Mesendoderm (in vitro differentiated cells): ENCODE measurements around the gene AADAT.

Experiments
- DNase-seq: peaks from one replicate; pipeline ENCODE4 v3.0.0; 2013
- H2AK5ac ChIP-seq: 2 replicates; pipeline ENCODE4 v1.6.1; 2013; ENCODE audit warnings: low read length, inconsistent platforms
- H2BK120ac ChIP-seq: 2 replicates; pipeline ENCODE4 v1.6.1; 2013; ENCODE audit warnings: low read depth, mild to moderate bottlenecking, low read length, moderate library complexity, mixed read lengths
- H2BK15ac ChIP-seq: replicated peaks from 2 replicates; pipeline ENCODE4 v1.6.1; 2013; ENCODE audit warnings: low read depth, mild to moderate bottlenecking, moderate library complexity
- H2BK5ac ChIP-seq: 2 replicates; pipeline ENCODE4 v1.6.1; 2013; ENCODE audit warnings: low read length, inconsistent platforms
- H3K18ac ChIP-seq: 2 replicates; pipeline ENCODE4 v1.6.1; 2013; ENCODE audit warnings: mild to moderate bottlenecking, low read length, mixed read lengths
- H3K23ac ChIP-seq: one replicate; pipeline ENCODE4 v1.6.1; 2013; ENCODE audit warnings: low read length
- H3K27ac ChIP-seq: 2 replicates; pipeline ENCODE4 v1.5.1; 2013; ENCODE audit warnings: low read depth, mild to moderate bottlenecking, inconsistent platforms, low read length, moderate library complexity
- H3K27me3 ChIP-seq: 2 replicates; pipeline ENCODE4 v1.6.1; 2013; ENCODE audit warnings: low read length, control low read depth, mild to moderate bottlenecking, inconsistent platforms; ENCODE audit not compliant: insufficient read depth, poor library complexity
- H3K36me3 ChIP-seq: 2 replicates; pipeline ENCODE4 v1.6.1; 2013; ENCODE audit warnings: low read length, inconsistent platforms; ENCODE audit not compliant: control insufficient read depth, insufficient read depth
- H3K4ac ChIP-seq: one replicate; pipeline ENCODE4 v1.6.1; 2013; ENCODE audit warnings: low read depth, mild to moderate bottlenecking, low read length, moderate library complexity
- H3K4me1 ChIP-seq: 2 replicates; pipeline ENCODE4 v1.6.1; 2013; ENCODE audit warnings: low read depth, low read length, inconsistent platforms; ENCODE audit not compliant: control insufficient read depth
- H3K4me2 ChIP-seq: 2 replicates; pipeline ENCODE4 v1.6.1; 2013; ENCODE audit warnings: low read length
- H3K4me3 ChIP-seq: 2 replicates; pipeline ENCODE4 v1.5.1; 2013; ENCODE audit warnings: mild to moderate bottlenecking, low read length
- H3K56ac ChIP-seq: one replicate; pipeline ENCODE4 v1.6.1; 2013; ENCODE audit warnings: low read length
- H3K79me1 ChIP-seq: 2 replicates; pipeline ENCODE4 v1.6.1; 2013; ENCODE audit warnings: low read length, inconsistent platforms
- H3K79me2 ChIP-seq: 2 replicates; pipeline ENCODE4 v1.6.1; 2013; ENCODE audit warnings: mild to moderate bottlenecking, low read length; ENCODE audit not compliant: control insufficient read depth, insufficient read depth
- H3K9ac ChIP-seq: 2 replicates; pipeline ENCODE4 v1.6.1; 2013; ENCODE audit warnings: low read length, inconsistent platforms
- H4K5ac ChIP-seq: one replicate; pipeline ENCODE4 v1.6.1; 2013; ENCODE audit warnings: low read length
- H4K8ac ChIP-seq: one replicate; pipeline ENCODE4 v1.6.1; 2013; ENCODE audit warnings: low read depth, mild to moderate bottlenecking, control low read depth, low read length, moderate library complexity
- WGBS: extraction: QIAGEN DNeasy Blood & Tissue Kit; methylation state at CpG from one replicate; pipeline ENCODE4 v1.1.7; 2013; ENCODE audit warnings: low lambda C conversion rate, missing lambda C conversion rate; ENCODE audit not compliant: insufficient coverage; ENCODE audit errors: extremely low coverage; 5-methylcytosine and 5-hydroxymethylcytosine counted together

Gene AADAT

DNA sequence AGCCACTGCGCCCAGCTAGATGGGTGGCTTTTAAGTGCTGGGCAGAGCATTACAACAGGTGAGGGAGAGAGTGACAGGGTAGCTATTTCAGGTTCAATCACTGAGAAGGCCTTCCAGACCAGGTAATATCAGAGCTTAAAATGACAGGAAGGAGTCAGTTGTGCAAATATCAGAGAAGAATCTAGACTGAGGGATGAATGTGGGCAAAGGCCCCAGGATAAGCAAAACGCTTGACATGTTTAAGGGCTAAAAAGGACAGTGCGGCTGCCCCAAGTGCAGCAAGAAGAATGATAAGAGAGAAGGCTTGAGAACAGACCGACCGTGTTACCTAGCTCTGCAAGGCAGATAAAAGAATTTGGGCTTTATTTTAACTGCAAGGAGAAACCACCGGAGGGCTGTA lies 18.6 kb downstream of the AADAT start:
- Histone ChIP-seq H2AK5ac (no peak overlapping the region), H3K18ac (no peak overlapping the region), H3K56ac (no peak overlapping the region), H3K4me2 (no peak overlapping the region), H2BK5ac (no peak overlapping the region), H3K27me3 (no peaks in the 10 kb centered on the region), H3K4ac (no peak overlapping the region), H3K27ac (no peak overlapping the region), H3K4me3 (no peak overlapping the region), H2BK120ac (no peak overlapping the region), H4K5ac (no peak overlapping the region), H3K79me2 (no peaks in the 10 kb centered on the region), H3K23ac (no peak overlapping the region), H3K9ac (no peak overlapping the region), H4K8ac (no peak overlapping the region), H2BK15ac (no peak overlapping the region), H3K4me1 (no peaks in the 10 kb centered on the region), H3K36me3 (peaks cover 1% of the 10 kb centered on the region), H3K79me1 (no peaks in the 10 kb centered on the region)
- DNase-seq: no peak
- WGBS: no CpG with 5 or more reads among the region's 6 CpGs

DNA sequence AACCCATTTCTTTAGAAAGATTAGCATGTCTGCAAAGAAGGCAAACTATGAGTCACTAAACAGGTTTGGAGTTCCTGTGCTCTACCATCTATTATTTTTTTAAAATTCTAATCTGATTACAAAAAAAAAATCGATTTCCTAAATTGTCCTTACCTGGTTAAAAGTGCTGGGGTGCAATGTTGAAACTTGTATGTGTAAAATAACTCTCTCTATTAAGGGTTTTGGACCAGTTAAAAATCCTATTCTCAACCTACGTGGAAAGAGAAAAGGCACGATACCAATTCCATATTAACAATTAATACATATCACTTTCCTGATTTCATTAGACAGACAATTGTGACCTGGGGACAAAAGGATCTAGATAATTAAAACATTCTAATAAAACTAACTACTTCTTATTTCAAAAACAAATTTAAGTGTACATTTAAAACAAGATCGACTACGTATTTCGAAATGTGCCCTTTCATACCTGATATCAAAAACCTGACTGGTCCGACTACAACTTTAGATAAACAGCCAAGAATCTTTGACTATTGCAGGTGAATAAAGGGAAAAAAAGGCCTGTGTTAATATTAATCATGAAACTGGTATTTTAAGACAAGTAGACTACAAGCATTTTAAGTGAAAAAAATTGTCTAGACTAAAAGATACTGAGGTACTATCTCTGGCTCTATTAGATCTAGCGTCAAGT lies 21.2 kb downstream of the AADAT start:
- Histone ChIP-seq H2AK5ac (no peak overlapping the region), H3K4me2 (no peak overlapping the region), H3K18ac (no peak overlapping the region), H3K27me3 (no peaks in the 10 kb centered on the region), H2BK15ac (no peak overlapping the region), H3K4me3 (no peak overlapping the region), H3K79me1 (no peaks in the 10 kb centered on the region), H3K56ac (no peak overlapping the region), H3K4me1 (no peaks in the 10 kb centered on the region), H3K23ac (no peak overlapping the region), H4K8ac (no peak overlapping the region), H3K4ac (no peak overlapping the region), H2BK5ac (no peak overlapping the region), H2BK120ac (no peak overlapping the region), H3K27ac (no peak overlapping the region), H3K79me2 (no peaks in the 10 kb centered on the region), H4K5ac (no peak overlapping the region), H3K36me3 (peaks cover 1% of the 10 kb centered on the region), H3K9ac (no peak overlapping the region)
- DNase-seq: no peak
- 100% methylated on average over 3 of the region's 8 CpGs for WGBS

DNA sequence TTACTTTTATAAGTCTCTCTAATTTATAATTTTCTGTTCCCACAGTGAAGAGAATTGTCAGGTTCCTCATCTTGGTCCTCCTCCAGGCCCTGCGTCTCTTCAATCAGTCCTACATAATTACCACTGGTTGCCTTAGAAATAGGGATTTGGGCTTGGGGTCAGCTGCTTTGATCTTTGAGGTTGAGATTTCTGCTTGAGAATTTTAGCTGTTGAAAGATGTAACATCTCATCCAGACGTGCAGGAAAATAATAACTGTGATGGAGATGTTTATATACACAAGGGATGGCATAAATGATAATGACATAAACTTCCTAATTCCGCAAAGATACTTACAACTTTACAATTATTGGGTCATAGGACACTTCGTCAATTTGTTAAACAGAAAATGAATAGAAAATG lies 30.3 kb downstream of the AADAT start:
- Histone ChIP-seq H4K5ac (no peak overlapping the region), H3K79me2 (no peaks in the 10 kb centered on the region), H3K4me1 (no peaks in the 10 kb centered on the region), H3K79me1 (no peaks in the 10 kb centered on the region), H3K4me2 (no peak overlapping the region), H3K23ac (no peak overlapping the region), H2BK120ac (no peak overlapping the region), H2BK15ac (no peak overlapping the region), H4K8ac (no peak overlapping the region), H3K18ac (no peak overlapping the region), H3K36me3 (peaks cover 3% of the 10 kb centered on the region), H3K4ac (no peak overlapping the region), H3K27me3 (no peaks in the 10 kb centered on the region), H2BK5ac (no peak overlapping the region), H3K56ac (no peak overlapping the region), H3K4me3 (no peak overlapping the region), H2AK5ac (no peak overlapping the region), H3K27ac (no peak overlapping the region), H3K9ac (no peak overlapping the region)
- DNase-seq: no peak
- WGBS: no CpG with 5 or more reads among the region's 4 CpGs

DNA sequence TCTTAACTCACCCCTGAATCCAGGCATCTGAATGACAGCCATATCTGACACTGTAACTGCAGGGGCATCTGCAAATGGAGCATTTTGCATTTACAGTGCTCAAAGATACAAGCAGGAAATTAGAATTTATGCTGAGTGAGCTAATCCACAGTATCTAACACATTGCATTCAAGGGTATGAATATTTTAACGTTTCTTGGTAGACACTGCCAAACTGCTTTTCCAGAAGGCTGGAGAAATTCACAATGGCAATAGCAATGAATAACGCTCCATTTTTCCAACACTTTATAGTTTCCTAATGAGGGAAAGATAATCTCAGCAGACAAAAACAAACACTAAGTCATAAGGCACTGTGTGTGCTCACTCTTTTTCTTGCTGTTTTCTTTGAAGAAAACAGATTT lies 30.9 kb downstream of the AADAT start:
- no peak overlapping the region for H2AK5ac ChIP-seq
- H3K18ac ChIP-seq: no peak overlapping the region
- H3K27ac ChIP-seq: no peak overlapping the region
- H3K56ac ChIP-seq: no peak overlapping the region
- H3K4me3 ChIP-seq: no peak overlapping the region
- no peak overlapping the region for H3K23ac ChIP-seq
- H2BK120ac ChIP-seq: no peak overlapping the region
- H3K36me3 ChIP-seq: peaks cover 3% of the 10 kb centered on the region
- H3K4me2 ChIP-seq: no peak overlapping the region
- H3K79me1 ChIP-seq: no peaks in the 10 kb centered on the region
- H3K9ac ChIP-seq: no peak overlapping the region
- H2BK5ac ChIP-seq: no peak overlapping the region
- no peak overlapping the region for H4K8ac ChIP-seq
- DNase-seq: no peak
- no peaks in the 10 kb centered on the region for H3K79me2 ChIP-seq
- H3K27me3 ChIP-seq: no peaks in the 10 kb centered on the region
- H3K4ac ChIP-seq: no peak overlapping the region
- no CpG with 5 or more reads among the region's 2 CpGs for WGBS
- H4K5ac ChIP-seq: no peak overlapping the region
- H2BK15ac ChIP-seq: no peak overlapping the region
- H3K4me1 ChIP-seq: no peaks in the 10 kb centered on the region

- Histone ChIP-seq H3K9ac (no peak overlapping the region), H2BK120ac (no peak overlapping the region), H3K79me1 (no peaks in the 10 kb centered on the region), H3K4ac (no peak overlapping the region), H3K23ac (no peak overlapping the region), H3K36me3 (peaks cover 3% of the 10 kb centered on the region), H3K27ac (no peak overlapping the region), H2AK5ac (no peak overlapping the region), H3K27me3 (no peaks in the 10 kb centered on the region), H3K4me1 (no peaks in the 10 kb centered on the region), H3K4me2 (no peak overlapping the region), H2BK15ac (no peak overlapping the region), H3K4me3 (no peak overlapping the region), H4K8ac (no peak overlapping the region), H3K56ac (no peak overlapping the region), H3K18ac (no peak overlapping the region), H4K5ac (no peak overlapping the region), H2BK5ac (no peak overlapping the region), H3K79me2 (no peaks in the 10 kb centered on the region)
- no CpG with 5 or more reads among the region's 4 CpGs for WGBS
- DNase-seq: peak; percentile 66
Observed at GRCh38 chr4:170057866-170058265, 31.9 kb downstream of the AADAT start.

DNA sequence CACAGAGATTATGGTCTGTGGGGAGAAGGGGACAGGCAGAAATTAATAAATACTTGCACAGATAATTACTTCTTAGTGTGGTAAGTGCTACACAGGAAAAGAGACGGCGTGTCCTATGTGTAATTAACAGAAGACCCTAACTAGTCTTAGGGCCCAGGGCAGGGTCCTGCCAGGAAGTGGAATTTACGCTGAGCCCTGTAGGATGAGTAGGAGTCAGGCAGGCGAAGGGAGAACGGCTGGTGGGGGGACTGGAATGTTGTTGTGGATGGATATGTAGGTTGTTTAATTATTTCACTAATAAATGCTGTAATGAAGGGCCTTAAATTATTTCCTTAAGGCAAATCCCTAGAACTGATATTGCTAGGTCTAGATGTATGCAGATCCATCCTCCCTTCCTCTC lies 36.8 kb downstream of the AADAT start:
- no peak overlapping the region for H3K18ac ChIP-seq
- H3K36me3 ChIP-seq: no peaks in the 10 kb centered on the region
- no peak overlapping the region for H3K4ac ChIP-seq
- no peak overlapping the region for H3K9ac ChIP-seq
- WGBS: no CpG with 5 or more reads among the region's 5 CpGs
- H3K79me2 ChIP-seq: no peaks in the 10 kb centered on the region
- no peak overlapping the region for H2AK5ac ChIP-seq
- H3K23ac ChIP-seq: no peak overlapping the region
- H3K27ac ChIP-seq: no peak overlapping the region
- no peak overlapping the region for H2BK120ac ChIP-seq
- no peak overlapping the region for H2BK15ac ChIP-seq
- H4K8ac ChIP-seq: no peak overlapping the region
- no peak overlapping the region for H2BK5ac ChIP-seq
- H3K56ac ChIP-seq: no peak overlapping the region
- no peaks in the 10 kb centered on the region for H3K4me1 ChIP-seq
- H3K27me3 ChIP-seq: no peaks in the 10 kb centered on the region
- DNase-seq: no peak
- H3K79me1 ChIP-seq: no peaks in the 10 kb centered on the region
- H4K5ac ChIP-seq: no peak overlapping the region
- H3K4me3 ChIP-seq: no peak overlapping the region
- no peak overlapping the region for H3K4me2 ChIP-seq
